OCI-LY1 (cell line): ENCODE measurements around the gene EPC2.

Source experiments
- H2AFZ ChIP-seq: fragments of 200-600 bp; sonication (generic), shearing (Covaris generic); 2 replicates; pipeline ENCODE4 v1.6.0; 2014; ENCODE audit warnings: antibody characterized with exemption, mild to moderate bottlenecking, low read length
- H3F3A ChIP-seq: fragments of 200-600 bp; sonication (generic), shearing (Covaris generic); 2 replicates; pipeline ENCODE4 v1.6.0; 2014; ENCODE audit warnings: mild to moderate bottlenecking, antibody characterized with exemption, low read length, moderate library complexity; ENCODE audit not compliant: insufficient read depth
- H3K27ac ChIP-seq: fragments of 200-600 bp; sonication (generic); 2 replicates; pipeline ENCODE4 v1.5.1; 2014; ENCODE audit warnings: low read length, mixed run types, mild to moderate bottlenecking, low read depth; ENCODE audit not compliant: poor library complexity, severe bottlenecking
- H3K27me3 ChIP-seq: fragments of 200-600 bp; sonication (generic); 2 replicates; pipeline ENCODE4 v1.6.0; 2014; ENCODE audit warnings: antibody characterized with exemption, mild to moderate bottlenecking, low read length, moderate library complexity; ENCODE audit not compliant: insufficient read depth
- H3K36me3 ChIP-seq: fragments of 200-600 bp; sonication (generic); 2 replicates; pipeline ENCODE4 v1.6.1; 2014; ENCODE audit warnings: mild to moderate bottlenecking, antibody characterized with exemption, low read length, moderate library complexity, mixed read lengths; ENCODE audit not compliant: insufficient read depth
- H3K4me1 ChIP-seq: fragments of 200-600 bp; sonication (generic); 2 replicates; pipeline ENCODE4 v1.5.1; 2014; ENCODE audit warnings: mild to moderate bottlenecking, low read length, moderate library complexity; ENCODE audit not compliant: insufficient read depth, severe bottlenecking
- H3K4me2 ChIP-seq: fragments of 200-600 bp; sonication (generic), shearing (Covaris generic); 2 replicates; pipeline ENCODE4 v1.6.1; 2014; ENCODE audit warnings: low read length
- H3K4me3 ChIP-seq: fragments of 200-600 bp; sonication (generic); 2 replicates; pipeline ENCODE4 v1.5.1; 2014; ENCODE audit warnings: low read length, low read depth, mild to moderate bottlenecking, mixed read lengths; ENCODE audit not compliant: poor library complexity, severe bottlenecking
- H3K79me2 ChIP-seq: fragments of 200-600 bp; shearing (Covaris generic); 2 replicates; pipeline ENCODE4 v1.6.1; 2016; ENCODE audit warnings: mixed run types, low read length, mixed read lengths; ENCODE audit not compliant: insufficient read depth
- H3K9ac ChIP-seq: fragments of 200-600 bp; sonication (generic), shearing (Covaris generic); 2 replicates; pipeline ENCODE4 v1.6.1; 2014; ENCODE audit warnings: mild to moderate bottlenecking, low read length, mixed read lengths
- H3K9me2 ChIP-seq: fragments of 200-600 bp; sonication (generic), shearing (Covaris generic); 2 replicates; pipeline ENCODE4 v1.6.1; 2014; ENCODE audit warnings: low read depth, mild to moderate bottlenecking, low read length, mixed read lengths
- H3K9me3 ChIP-seq: fragments of 200-600 bp; shearing (Covaris generic); 2 replicates; pipeline ENCODE4 v1.6.1; 2014; ENCODE audit warnings: low read length, mixed read lengths
- H4K20me1 ChIP-seq: fragments of 200-600 bp; sonication (generic), shearing (Covaris generic); 2 replicates; pipeline ENCODE4 v1.6.0; 2016; ENCODE audit warnings: mild to moderate bottlenecking, low read length; ENCODE audit not compliant: insufficient read depth
- EZH2 ChIP-seq: fragments of 200-600 bp; sonication (generic), shearing (Covaris generic); IDR thresholded peaks from 2 replicates; pipeline ENCODE4 v1.8.0; 2017; ENCODE audit warnings: borderline replicate concordance, mixed run types, mild to moderate bottlenecking, antibody characterized with exemption, low read length, moderate library complexity, mixed read lengths
- TF ChIP-seq, protein P1 (sequence below): fragments of 200-600 bp; sonication (generic), shearing (Covaris generic); IDR thresholded peaks from 2 replicates; pipeline ENCODE4 v1.5.1; 2017; ENCODE audit warnings: mild to moderate bottlenecking, antibody characterized with exemption, low read length, moderate library complexity, mixed read lengths

EPC2 gene

DNA sequence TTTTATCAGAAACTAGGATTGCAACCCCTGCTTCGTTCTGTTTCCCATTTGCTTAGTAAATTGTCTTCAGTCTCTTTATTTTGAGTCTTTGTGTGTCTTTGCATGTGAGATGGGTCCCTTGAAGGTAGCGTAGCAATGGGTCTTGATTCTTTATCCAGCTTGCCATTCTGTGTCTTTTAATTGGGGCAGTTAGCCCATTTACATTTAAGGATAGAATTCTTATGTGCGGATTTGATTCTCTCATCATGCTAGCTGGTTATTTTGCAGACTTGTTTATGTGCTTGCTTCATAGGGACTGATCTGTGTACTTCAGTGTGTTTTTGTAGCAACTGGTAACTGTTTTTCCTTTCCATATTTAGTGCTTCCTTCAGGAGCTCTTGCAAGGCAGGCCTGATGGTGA lies 73.5 kb downstream of the EPC2 start:
- no peaks in the 10 kb centered on the region for H3F3A ChIP-seq
- H3K9ac ChIP-seq = no peak overlapping the region
- H3K36me3 ChIP-seq = peaks cover 4% of the 10 kb centered on the region; the same call in 1 of the 2 replicates
- H4K20me1 ChIP-seq = no peaks in the 10 kb centered on the region
- H3K79me2 ChIP-seq = peaks cover 44% of the 10 kb centered on the region
- no peak overlapping the region for H3K4me2 ChIP-seq
- no peaks in the 10 kb centered on the region for H3K27me3 ChIP-seq
- H3K9me3 ChIP-seq = 0 out of 2 replicates have a peak, but pooled peaks cover 3% of the 10 kb centered on the region
- no peak overlapping the region for H3K27ac ChIP-seq
- no peaks in the 10 kb centered on the region for H3K4me1 ChIP-seq
- no peak overlapping the region for H3K4me3 ChIP-seq
- no peaks in the 10 kb centered on the region for H3K9me2 ChIP-seq
- no peak for TF ChIP-seq EZH2
- TF ChIP-seq, protein P1, sequence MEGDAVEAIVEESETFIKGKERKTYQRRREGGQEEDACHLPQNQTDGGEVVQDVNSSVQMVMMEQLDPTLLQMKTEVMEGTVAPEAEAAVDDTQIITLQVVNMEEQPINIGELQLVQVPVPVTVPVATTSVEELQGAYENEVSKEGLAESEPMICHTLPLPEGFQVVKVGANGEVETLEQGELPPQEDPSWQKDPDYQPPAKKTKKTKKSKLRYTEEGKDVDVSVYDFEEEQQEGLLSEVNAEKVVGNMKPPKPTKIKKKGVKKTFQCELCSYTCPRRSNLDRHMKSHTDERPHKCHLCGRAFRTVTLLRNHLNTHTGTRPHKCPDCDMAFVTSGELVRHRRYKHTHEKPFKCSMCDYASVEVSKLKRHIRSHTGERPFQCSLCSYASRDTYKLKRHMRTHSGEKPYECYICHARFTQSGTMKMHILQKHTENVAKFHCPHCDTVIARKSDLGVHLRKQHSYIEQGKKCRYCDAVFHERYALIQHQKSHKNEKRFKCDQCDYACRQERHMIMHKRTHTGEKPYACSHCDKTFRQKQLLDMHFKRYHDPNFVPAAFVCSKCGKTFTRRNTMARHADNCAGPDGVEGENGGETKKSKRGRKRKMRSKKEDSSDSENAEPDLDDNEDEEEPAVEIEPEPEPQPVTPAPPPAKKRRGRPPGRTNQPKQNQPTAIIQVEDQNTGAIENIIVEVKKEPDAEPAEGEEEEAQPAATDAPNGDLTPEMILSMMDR = no peak
- H2AFZ ChIP-seq = no peak overlapping the region

DNA sequence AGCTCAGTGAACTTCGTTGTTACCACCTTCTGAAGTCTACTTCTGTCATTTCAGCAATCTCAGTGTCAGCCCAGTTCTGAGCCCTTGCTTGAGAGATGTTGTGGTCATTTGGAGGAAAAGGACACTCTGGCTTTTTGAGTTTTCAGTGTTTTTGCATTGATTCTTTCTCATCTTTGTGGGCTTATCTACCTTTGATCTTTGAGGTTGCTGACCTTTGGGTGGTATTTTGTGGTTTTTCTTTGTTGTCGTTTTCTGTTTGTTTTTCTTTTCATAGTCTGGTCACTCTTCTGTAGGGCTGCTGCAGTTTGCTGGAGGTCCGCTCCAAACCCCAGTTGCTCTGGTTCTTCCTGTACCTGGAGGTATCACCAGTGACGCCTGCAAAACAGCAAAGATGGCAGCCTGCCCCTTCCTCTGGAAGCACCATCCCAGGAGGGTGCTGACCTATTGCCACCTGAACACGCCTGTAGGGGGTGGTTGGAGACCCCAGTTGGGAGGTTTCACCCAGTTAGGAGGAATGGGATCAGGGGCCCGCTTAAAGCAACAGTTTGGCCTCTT lies 74.7 kb downstream of the EPC2 start:
- H3K79me2 ChIP-seq = peaks cover 50% of the 10 kb centered on the region
- peaks cover 4% of the 10 kb centered on the region; the same call in 1 of the 2 replicates for H3K36me3 ChIP-seq
- no peak overlapping the region for H3K27ac ChIP-seq
- H3K4me2 ChIP-seq = no peak overlapping the region
- no peaks in the 10 kb centered on the region for H3K4me1 ChIP-seq
- H3K27me3 ChIP-seq = no peaks in the 10 kb centered on the region
- no peak overlapping the region for H3K4me3 ChIP-seq
- TF ChIP-seq, protein P1 = no peak
- TF ChIP-seq EZH2 = no peak
- H4K20me1 ChIP-seq = no peaks in the 10 kb centered on the region
- H2AFZ ChIP-seq = no peak overlapping the region
- H3F3A ChIP-seq = no peaks in the 10 kb centered on the region
- 0 out of 2 replicates have a peak, but pooled peaks cover 3% of the 10 kb centered on the region for H3K9me3 ChIP-seq
- no peak overlapping the region for H3K9ac ChIP-seq
- no peaks in the 10 kb centered on the region for H3K9me2 ChIP-seq

DNA sequence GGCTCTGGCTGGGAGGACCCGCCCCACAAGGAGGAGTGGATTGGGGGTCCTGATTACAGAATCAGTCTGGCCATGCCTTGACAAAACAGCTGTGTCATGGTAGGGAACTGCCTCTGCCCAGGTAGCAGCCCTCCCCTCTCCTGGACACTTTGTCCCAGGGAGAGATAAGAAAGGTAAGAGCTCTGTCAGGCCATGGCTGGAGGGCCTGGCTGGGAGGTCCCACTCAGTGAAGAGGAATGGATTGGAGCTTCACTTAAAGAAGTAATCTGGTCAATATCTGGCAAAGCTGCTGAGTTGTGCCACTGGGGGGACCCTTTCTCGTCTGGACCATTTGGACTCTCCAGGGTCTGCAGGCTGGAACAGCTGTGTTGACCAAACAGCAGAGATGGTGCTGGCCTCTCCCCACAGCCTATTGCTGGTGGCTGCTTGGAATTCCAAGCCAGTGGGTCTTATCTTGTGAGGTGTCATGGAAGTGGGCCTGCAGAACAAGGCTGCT lies 75.4 kb downstream of the EPC2 start:
- peaks cover 4% of the 10 kb centered on the region; the same call in 1 of the 2 replicates for H3K36me3 ChIP-seq
- H3K79me2 ChIP-seq = peaks cover 55% of the 10 kb centered on the region
- no peaks in the 10 kb centered on the region for H3F3A ChIP-seq
- H3K27me3 ChIP-seq = no peaks in the 10 kb centered on the region
- H3K4me1 ChIP-seq = no peaks in the 10 kb centered on the region
- H3K4me2 ChIP-seq = no peak overlapping the region
- TF ChIP-seq, protein P1 = no peak
- no peak for TF ChIP-seq EZH2
- H3K9ac ChIP-seq = no peak overlapping the region
- no peak overlapping the region for H3K4me3 ChIP-seq
- H3K27ac ChIP-seq = no peak overlapping the region
- H4K20me1 ChIP-seq = no peaks in the 10 kb centered on the region
- 0 out of 2 replicates have a peak, but pooled peaks cover 3% of the 10 kb centered on the region for H3K9me3 ChIP-seq
- no peak overlapping the region for H2AFZ ChIP-seq
- H3K9me2 ChIP-seq = no peaks in the 10 kb centered on the region
